Breast epithelium (tissue), 3 donors: ENCODE measurements around the gene CENPP.

ENCODE experiments used
- CTCF ChIP-seq, 3 donors: fragments of 450-650 bp; IDR thresholded peaks; one replicate each; pipeline ENCODE4 v1.5.1; 2016 to 2017; ENCODE audit warnings: antibody characterized with exemption in 3 of 3, mild to moderate bottlenecking in 3 of 3, moderate library complexity in 3 of 3
- POLR2A ChIP-seq: fragments of 450-650 bp; IDR thresholded peaks from one replicate; pipeline ENCODE4 v1.6.1; 2016; ENCODE audit warnings: antibody characterized with exemption, mild to moderate bottlenecking, moderate library complexity
- POLR2AphosphoS5 ChIP-seq, 3 donors: sonication (generic); formaldehyde crosslinking; IDR thresholded peaks; one replicate each; pipeline ENCODE4 v1.6.1; 2017; ENCODE audit warnings: antibody characterized with exemption in 3 of 3

DNA sequence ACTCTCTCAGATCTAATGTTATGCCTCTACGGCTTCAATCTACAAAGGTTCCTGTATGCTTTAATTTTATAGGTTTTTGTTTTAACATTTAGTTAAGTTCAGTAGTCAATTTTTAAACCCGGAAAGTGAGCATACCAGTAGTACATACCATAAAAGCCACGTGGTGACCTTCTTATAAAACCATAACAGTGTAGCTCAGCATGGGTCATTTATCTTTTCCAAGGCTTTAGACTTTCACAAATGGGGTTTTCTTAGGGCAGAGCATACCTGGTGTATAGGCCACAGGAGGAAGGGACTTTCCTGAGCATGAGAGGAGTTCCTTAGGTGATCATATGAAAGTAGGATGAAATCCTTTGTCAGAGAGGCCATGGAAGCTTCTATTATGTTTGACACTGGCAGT lies 186.9 kb downstream of the CENPP start:
- TF ChIP-seq POLR2A = no peak
- no peak for TF ChIP-seq CTCF (IDR thresholded peaks at IDR 0.05)
- no peak for TF ChIP-seq POLR2AphosphoS5 (IDR thresholded peaks at IDR 0.05)
